BE2C (cell line): ENCODE data around the gene VTI1A.

Experiments used
- DNase-seq: peaks from one replicate; pipeline ENCODE4 v3.0.0-alpha.2; 2020
- H3K27me3 ChIP-seq: fragments of 250-450 bp; sonication (Bioruptor Pico); 2 replicates; pipeline ENCODE4 v1.5.1; 2020; ENCODE audit warnings: mild to moderate bottlenecking
- H3K36me3 ChIP-seq: fragments of 250-450 bp; sonication (Bioruptor Pico); 2 replicates; pipeline ENCODE4 v1.5.1; 2020; ENCODE audit warnings: mild to moderate bottlenecking
- H3K4me1 ChIP-seq: fragments of 250-450 bp; sonication (Bioruptor Pico); 2 replicates; pipeline ENCODE4 v1.5.1; 2020
- H3K4me3 ChIP-seq: 2 replicates; pipeline ENCODE4 v1.5.1; 2011; ENCODE audit warnings: low read depth, low read length
- H3K9me3 ChIP-seq: fragments of 250-450 bp; sonication (Bioruptor Pico); 2 replicates; pipeline ENCODE4 v1.5.1; 2020
- TF ChIP-seq, protein P1 (sequence below): IDR thresholded peaks from 2 replicates; pipeline ENCODE4 v1.5.1; 2012; ENCODE audit warnings: mild to moderate bottlenecking, low read depth, low read length

Gene VTI1A

DNA sequence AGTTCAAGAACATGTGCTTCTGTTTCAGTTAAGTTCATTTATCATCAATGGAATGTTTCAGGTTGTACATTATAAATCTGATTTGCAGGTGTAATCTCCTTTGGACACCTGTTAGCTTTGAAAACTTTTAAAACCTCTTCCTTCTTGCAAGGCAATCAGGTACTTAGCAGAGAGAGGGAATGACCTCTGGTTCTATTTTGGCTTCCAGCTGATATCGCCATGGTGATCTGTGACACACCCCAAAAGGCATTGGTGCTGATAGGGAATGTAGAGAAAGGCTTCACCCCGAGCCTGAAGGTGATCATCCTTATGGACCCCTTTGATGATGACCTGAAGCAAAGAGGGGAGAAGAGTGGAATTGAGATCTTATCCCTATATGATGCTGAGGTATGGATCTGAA lies 37.7 kb upstream of the VTI1A start:
- no peaks in the 10 kb centered on the region for H3K36me3 ChIP-seq

DNA sequence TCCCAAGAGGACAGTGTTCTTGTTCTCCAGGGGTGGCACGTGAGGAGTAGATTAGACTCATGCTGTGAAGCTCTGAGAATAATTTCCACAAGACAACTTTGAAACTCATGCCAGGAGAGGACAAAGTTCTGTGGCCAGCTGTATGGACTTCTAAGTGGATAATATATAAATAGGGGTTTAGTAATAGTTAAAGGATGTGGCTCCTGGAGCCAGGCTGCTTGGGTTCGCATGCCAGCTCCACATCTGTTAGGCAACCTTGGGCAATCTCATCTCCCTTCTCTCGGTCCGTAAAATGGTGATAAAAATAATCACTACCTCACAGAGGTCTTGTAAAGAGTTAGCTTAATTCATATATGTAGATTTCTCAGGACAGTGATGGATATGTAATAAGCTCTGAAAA lies 37.3 kb upstream of the VTI1A start:
- Histone ChIP-seq H3K27me3 (peaks cover 6% of the 10 kb centered on the region), H3K9me3 (no peaks in the 10 kb centered on the region), H3K4me1 (no peaks in the 10 kb centered on the region), H3K36me3 (no peaks in the 10 kb centered on the region), H3K4me3 (no peak overlapping the region)
- TF ChIP-seq, protein P1, sequence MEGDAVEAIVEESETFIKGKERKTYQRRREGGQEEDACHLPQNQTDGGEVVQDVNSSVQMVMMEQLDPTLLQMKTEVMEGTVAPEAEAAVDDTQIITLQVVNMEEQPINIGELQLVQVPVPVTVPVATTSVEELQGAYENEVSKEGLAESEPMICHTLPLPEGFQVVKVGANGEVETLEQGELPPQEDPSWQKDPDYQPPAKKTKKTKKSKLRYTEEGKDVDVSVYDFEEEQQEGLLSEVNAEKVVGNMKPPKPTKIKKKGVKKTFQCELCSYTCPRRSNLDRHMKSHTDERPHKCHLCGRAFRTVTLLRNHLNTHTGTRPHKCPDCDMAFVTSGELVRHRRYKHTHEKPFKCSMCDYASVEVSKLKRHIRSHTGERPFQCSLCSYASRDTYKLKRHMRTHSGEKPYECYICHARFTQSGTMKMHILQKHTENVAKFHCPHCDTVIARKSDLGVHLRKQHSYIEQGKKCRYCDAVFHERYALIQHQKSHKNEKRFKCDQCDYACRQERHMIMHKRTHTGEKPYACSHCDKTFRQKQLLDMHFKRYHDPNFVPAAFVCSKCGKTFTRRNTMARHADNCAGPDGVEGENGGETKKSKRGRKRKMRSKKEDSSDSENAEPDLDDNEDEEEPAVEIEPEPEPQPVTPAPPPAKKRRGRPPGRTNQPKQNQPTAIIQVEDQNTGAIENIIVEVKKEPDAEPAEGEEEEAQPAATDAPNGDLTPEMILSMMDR, result no peak
- DNase-seq, result no peak

More for the DNA sequence above, 37.7 kb upstream of the VTI1A start:
- Histone ChIP-seq H3K4me1 (no peaks in the 10 kb centered on the region), H3K9me3 (no peaks in the 10 kb centered on the region), H3K4me3 (no peak overlapping the region), H3K27me3 (peaks cover 6% of the 10 kb centered on the region)
- TF ChIP-seq, protein P1, result no peak
- no peak for DNase-seq

DNA sequence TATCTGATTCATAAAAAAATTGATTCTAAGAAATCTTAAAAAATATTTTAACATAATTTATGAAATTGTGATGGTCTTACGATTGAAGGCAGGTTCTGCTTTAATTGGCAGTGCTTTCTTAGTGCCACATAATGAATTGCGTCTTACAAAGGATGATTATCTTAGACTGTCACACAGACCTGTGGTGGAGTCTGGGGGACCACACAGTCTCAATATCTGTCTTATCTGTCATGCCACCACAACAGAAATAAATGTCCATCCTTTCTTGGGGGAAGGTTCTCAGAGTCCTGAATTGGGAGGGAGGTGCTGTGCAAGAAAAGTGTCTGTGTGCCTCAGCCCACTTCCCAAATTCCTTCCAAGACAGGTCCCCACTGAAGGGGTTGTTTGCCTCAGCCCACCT lies 34.3 kb upstream of the VTI1A start:
- Histone ChIP-seq H3K27me3 (peaks cover 6% of the 10 kb centered on the region), H3K4me1 (no peaks in the 10 kb centered on the region), H3K9me3 (no peaks in the 10 kb centered on the region), H3K4me3 (no peak overlapping the region), H3K36me3 (no peaks in the 10 kb centered on the region)
- DNase-seq, result no peak
- TF ChIP-seq, protein P1, result no peak

DNA sequence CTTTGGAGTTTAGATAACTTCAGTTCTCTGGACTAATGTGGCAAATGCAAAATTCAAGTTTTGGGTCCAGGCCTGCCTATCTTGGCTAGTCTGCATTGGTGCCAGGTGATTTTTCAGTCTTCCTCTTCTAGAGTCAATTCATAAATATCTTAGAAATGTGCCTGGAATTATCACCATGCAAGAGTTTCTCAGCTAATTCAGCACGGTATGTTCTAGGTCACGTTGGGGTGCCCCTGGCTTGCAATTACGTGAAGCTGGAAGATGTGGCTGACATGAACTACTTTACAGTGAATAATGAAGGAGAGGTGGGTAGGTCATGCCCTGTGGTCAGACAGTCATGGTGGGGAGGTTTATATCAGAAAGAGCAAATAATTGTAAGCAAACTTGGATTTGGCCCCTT lies 25.3 kb upstream of the VTI1A start:
- Histone ChIP-seq H3K4me1 (no peaks in the 10 kb centered on the region), H3K36me3 (no peaks in the 10 kb centered on the region), H3K9me3 (no peaks in the 10 kb centered on the region), H3K4me3 (no peak overlapping the region), H3K27me3 (no peaks in the 10 kb centered on the region)
- DNase-seq, result no peak
- TF ChIP-seq, protein P1, result no peak

DNA sequence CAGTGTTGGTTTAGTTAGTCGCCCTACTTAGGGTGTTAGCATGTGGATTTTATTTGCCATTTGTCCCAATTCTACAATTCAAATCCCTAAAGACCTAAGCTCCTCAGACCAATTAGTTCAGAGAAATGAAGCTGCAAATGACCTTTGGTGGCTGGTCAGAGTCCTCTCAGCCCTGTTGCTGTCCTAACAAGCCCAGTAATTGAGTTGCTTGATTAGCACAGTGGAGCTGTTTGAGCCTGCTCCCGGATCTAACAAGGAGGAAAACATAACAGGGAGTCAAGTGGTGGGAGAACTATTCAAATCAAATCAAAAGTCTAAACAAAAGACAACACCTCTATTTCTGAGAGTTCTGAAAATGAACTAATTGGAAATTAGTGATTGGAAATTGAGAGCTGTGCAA lies 22.4 kb upstream of the VTI1A start:
- H3K36me3 ChIP-seq, result peaks cover 6% of the 10 kb centered on the region; the same call in 1 of the 2 replicates
- no peaks in the 10 kb centered on the region for H3K9me3 ChIP-seq
- TF ChIP-seq, protein P1, result no peak

DNA sequence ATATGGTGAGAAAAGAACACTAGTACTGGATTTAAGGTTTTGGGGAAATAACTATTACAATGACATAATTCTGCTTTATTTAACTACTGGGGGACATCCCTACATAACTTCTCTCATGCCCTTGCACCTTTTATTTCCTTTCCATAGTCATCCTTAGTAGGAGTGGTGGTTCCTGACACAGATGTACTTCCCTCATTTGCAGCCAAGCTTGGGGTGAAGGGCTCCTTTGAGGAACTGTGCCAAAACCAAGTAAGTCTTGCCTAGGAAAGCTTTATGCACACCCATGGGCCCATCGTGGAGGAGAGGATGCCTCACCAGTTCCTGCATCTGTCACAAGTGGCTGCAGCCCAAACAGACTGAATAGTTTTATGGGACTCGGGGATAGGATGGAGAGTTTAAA lies 20.9 kb upstream of the VTI1A start:
- Histone ChIP-seq H3K9me3 (no peaks in the 10 kb centered on the region), H3K4me1 (no peaks in the 10 kb centered on the region), H3K4me3 (no peak overlapping the region), H3K27me3 (no peaks in the 10 kb centered on the region), H3K36me3 (peaks cover 12% of the 10 kb centered on the region; the same call in 1 of the 2 replicates)
- TF ChIP-seq, protein P1, result no peak
- no peak for DNase-seq

More for the DNA sequence above, 22.4 kb upstream of the VTI1A start:
- no peaks in the 10 kb centered on the region for H3K4me1 ChIP-seq
- H3K27me3 ChIP-seq, result no peaks in the 10 kb centered on the region
- no peak for DNase-seq
- H3K4me3 ChIP-seq, result no peak overlapping the region
